Neural cell (in vitro differentiated cells): ENCODE data around the gene ZBTB7C. TPM values are rescaled to one million over a fixed set of nuclear protein-coding genes. Genes with fewer than 3 reads are reported as not detected.

Source experiments
- H2AFZ ChIP-seq: fragments of 200-600, 300-800 bp; sonication (generic), shearing (Covaris generic); 2 replicates; pipeline ENCODE4 v1.6.0; 2014; ENCODE audit warnings: low read depth, mild to moderate bottlenecking, antibody characterized with exemption, low read length, moderate library complexity
- H3F3A ChIP-seq: fragments of 200-600 bp; shearing (Covaris generic); 2 replicates; pipeline ENCODE4 v1.6.1; 2016; ENCODE audit warnings: mild to moderate bottlenecking, moderate library complexity, mixed read lengths, antibody characterized with exemption, low read length; ENCODE audit not compliant: insufficient read depth, poor library complexity, severe bottlenecking
- H3K27ac ChIP-seq: fragments of 200-600, 300-800 bp; sonication (generic), shearing (Covaris generic); 2 replicates; pipeline ENCODE4 v1.5.1; 2014; ENCODE audit warnings: mild to moderate bottlenecking, low read length, moderate library complexity
- H3K27me3 ChIP-seq: fragments of 300-800, 200-600 bp; sonication (generic), shearing (Covaris generic); 2 replicates; pipeline ENCODE4 v1.6.0; 2014; ENCODE audit warnings: mild to moderate bottlenecking, low read depth, low read length, moderate library complexity; ENCODE audit not compliant: insufficient read depth
- H3K36me3 ChIP-seq: fragments of 300-800, 200-600 bp; sonication (generic), shearing (Covaris generic); 2 replicates; pipeline ENCODE4 v1.5.1; 2014; ENCODE audit warnings: mild to moderate bottlenecking, antibody characterized with exemption, low read length, moderate library complexity; ENCODE audit not compliant: insufficient read depth
- H3K4me2 ChIP-seq: fragments of 300-800, 200-600 bp; sonication (generic), shearing (Covaris generic); 2 replicates; pipeline ENCODE4 v1.6.0; 2014; ENCODE audit warnings: mild to moderate bottlenecking, low read length
- H3K4me3 ChIP-seq: fragments of 300-800, 200-600 bp; sonication (generic), shearing (Covaris generic); 2 replicates; pipeline ENCODE4 v1.5.1; 2014; ENCODE audit warnings: mild to moderate bottlenecking, low read length, moderate library complexity
- H3K79me2 ChIP-seq: fragments of 200-600 bp; shearing (Covaris generic); replicated peaks from 2 replicates; pipeline ENCODE4 v1.6.0; 2014; ENCODE audit warnings: mild to moderate bottlenecking, low read length, moderate library complexity; ENCODE audit not compliant: insufficient read depth
- H3K9ac ChIP-seq: fragments of 300-800, 200-600 bp; sonication (generic), shearing (Covaris generic); 2 replicates; pipeline ENCODE4 v1.6.1; 2016; ENCODE audit warnings: mild to moderate bottlenecking, low read length, mixed read lengths
- H3K9me2 ChIP-seq: fragments of 200-600 bp; shearing (Covaris generic); 2 replicates; pipeline ENCODE4 v1.6.1; 2016; ENCODE audit warnings: mild to moderate bottlenecking, low read length, mixed read lengths; ENCODE audit not compliant: insufficient read depth
- H3K9me3 ChIP-seq: fragments of 200-600, 300-800 bp; sonication (generic), shearing (Covaris generic); 2 replicates; pipeline ENCODE4 v1.6.1; 2016; ENCODE audit warnings: mild to moderate bottlenecking, mixed run types, low read length, moderate library complexity, mixed read lengths
- H4K20me1 ChIP-seq: fragments of 200-600 bp; shearing (Covaris generic); 2 replicates; pipeline ENCODE4 v1.6.1; 2016; ENCODE audit warnings: mild to moderate bottlenecking, mixed run types; ENCODE audit not compliant: insufficient read depth
- CTCF ChIP-seq: fragments of 450-650 bp; IDR thresholded peaks from 2 replicates; pipeline ENCODE4 v1.5.1; 2014; ENCODE audit warnings: antibody characterized with exemption, mild to moderate bottlenecking, moderate library complexity; ENCODE audit not compliant: poor library complexity, severe bottlenecking
- EP300 ChIP-seq: fragments of 450-650 bp; conservative IDR thresholded peaks from 2 replicates; pipeline ENCODE4 v1.6.1; 2014; ENCODE audit warnings: antibody characterized with exemption, mild to moderate bottlenecking, moderate library complexity; ENCODE audit not compliant: poor library complexity, severe bottlenecking
- EZH2 ChIP-seq: fragments of 200-600, 300-800 bp; shearing (Covaris generic), sonication (generic); IDR thresholded peaks from 2 replicates; pipeline ENCODE4 v1.6.1; 2014; ENCODE audit warnings: antibody characterized with exemption, low read length, borderline replicate concordance, mild to moderate bottlenecking; ENCODE audit not compliant: insufficient read depth, poor library complexity, severe bottlenecking
- MXI1 ChIP-seq: fragments of 450-650 bp; conservative IDR thresholded peaks from 2 replicates; pipeline ENCODE4 v1.6.1; 2014; ENCODE audit warnings: antibody characterized with exemption, mild to moderate bottlenecking; ENCODE audit not compliant: poor library complexity, severe bottlenecking
- POLR2AphosphoS5 ChIP-seq: IDR thresholded peaks from 2 replicates; pipeline ENCODE4 v1.6.1; 2012
- RAD21 ChIP-seq: fragments of 450-650 bp; conservative IDR thresholded peaks from 2 replicates; pipeline ENCODE4 v1.6.1; 2014; ENCODE audit warnings: antibody characterized with exemption, mild to moderate bottlenecking, moderate library complexity
- REST ChIP-seq: IDR thresholded peaks from 2 replicates; pipeline ENCODE4 v1.6.1; 2012; ENCODE audit warnings: borderline replicate concordance
- SMC3 ChIP-seq: fragments of 450-650 bp; conservative IDR thresholded peaks from 2 replicates; pipeline ENCODE4 v1.6.1; 2014; ENCODE audit warnings: antibody characterized with exemption, mild to moderate bottlenecking, moderate library complexity; ENCODE audit not compliant: poor library complexity
- TAF1 ChIP-seq: IDR thresholded peaks from 2 replicates; pipeline ENCODE4 v1.6.1; 2012; ENCODE audit warnings: low read depth
- polyA plus RNA-seq: library from polyadenylated mRNA; depleted of rRNA; stranded (reverse); fragments of >200 nt; gene quantifications from 2 replicates; pipeline ENCODE4 v1.2.3, GENCODE V29; 2014

ZBTB7C gene
- polyA plus RNA-seq, 1 donor from 2014 or later: 2.4 TPM

GRCh38 chr18:48132797-48133655 is 276.2 kb downstream of the ZBTB7C start:
- H3K9me2 ChIP-seq: no peaks in the 10 kb centered on the region
- no peaks in the 10 kb centered on the region for H3K36me3 ChIP-seq
- H3K27me3 ChIP-seq: peaks cover 36% of the 10 kb centered on the region
- no peaks in the 10 kb centered on the region for H4K20me1 ChIP-seq
- no peaks in the 10 kb centered on the region for H3K79me2 ChIP-seq
- no peaks in the 10 kb centered on the region for H3K9me3 ChIP-seq
- no peak overlapping the region for H2AFZ ChIP-seq
- no peak overlapping the region for H3K9ac ChIP-seq
- H3F3A ChIP-seq: no peaks in the 10 kb centered on the region
- H3K4me2 ChIP-seq: no peak overlapping the region
- no peak overlapping the region for H3K27ac ChIP-seq
- TF ChIP-seq EZH2: no peak
- TF ChIP-seq EP300: no peak
- no peak for TF ChIP-seq CTCF
- no peak for TF ChIP-seq POLR2AphosphoS5
- TF ChIP-seq MXI1: no peak
- no peak for TF ChIP-seq SMC3
- no peak for TF ChIP-seq REST
- TF ChIP-seq RAD21: no peak
- no peak for TF ChIP-seq TAF1
- no peak overlapping the region for H3K4me3 ChIP-seq

GRCh38 chr18:48131042-48131441 is 278.1 kb downstream of the ZBTB7C start:
- H3K27ac ChIP-seq: no peak overlapping the region
- H3K36me3 ChIP-seq: no peaks in the 10 kb centered on the region
- no peaks in the 10 kb centered on the region for H3F3A ChIP-seq
- TF ChIP-seq SMC3: no peak
- TF ChIP-seq EP300: no peak
- TF ChIP-seq TAF1: no peak
- TF ChIP-seq EZH2: no peak
- TF ChIP-seq MXI1: no peak
- TF ChIP-seq CTCF: no peak
- TF ChIP-seq REST: no peak
- no peak for TF ChIP-seq RAD21
- no peak for TF ChIP-seq POLR2AphosphoS5
- no peak overlapping the region for H2AFZ ChIP-seq
- H3K9ac ChIP-seq: no peak overlapping the region
- H3K9me3 ChIP-seq: no peaks in the 10 kb centered on the region
- H3K79me2 ChIP-seq: no peaks in the 10 kb centered on the region
- H3K9me2 ChIP-seq: no peaks in the 10 kb centered on the region
- H4K20me1 ChIP-seq: no peaks in the 10 kb centered on the region
- no peak overlapping the region for H3K4me3 ChIP-seq
- H3K27me3 ChIP-seq: peaks cover 16% of the 10 kb centered on the region
- no peak overlapping the region for H3K4me2 ChIP-seq
